ENCODE results near the gene PTPRK.

GRCh38 chr6:128062882-128063603, 457.4 kb downstream of the PTPRK start:
- TF ChIP-seq FOXM1 (IDR thresholded peaks at IDR 0.05; ENCODE audit: borderline replicate concordance), result no peak
- no peak for TF ChIP-seq SP1 (IDR thresholded peaks at IDR 0.05)
- TF ChIP-seq FOXK2 (IDR thresholded peaks at IDR 0.05), result no peak

All from HEK293T (cell line).